Dedifferentiated amniotic fluid mesenchymal stem cell (primary cell): ENCODE results near the gene GFRAL.
"Not testable (repeated sequence)": the region's sequence is repeated elsewhere in the genome, so short reads cannot be mapped to it uniquely, and the experiment has no call there.

ENCODE experiments used
- DNase-seq: peaks from one replicate; pipeline ENCODE4 v3.0.0-alpha.2; 2016; ENCODE audit errors: extremely low spot score

Gene GFRAL, protein sequence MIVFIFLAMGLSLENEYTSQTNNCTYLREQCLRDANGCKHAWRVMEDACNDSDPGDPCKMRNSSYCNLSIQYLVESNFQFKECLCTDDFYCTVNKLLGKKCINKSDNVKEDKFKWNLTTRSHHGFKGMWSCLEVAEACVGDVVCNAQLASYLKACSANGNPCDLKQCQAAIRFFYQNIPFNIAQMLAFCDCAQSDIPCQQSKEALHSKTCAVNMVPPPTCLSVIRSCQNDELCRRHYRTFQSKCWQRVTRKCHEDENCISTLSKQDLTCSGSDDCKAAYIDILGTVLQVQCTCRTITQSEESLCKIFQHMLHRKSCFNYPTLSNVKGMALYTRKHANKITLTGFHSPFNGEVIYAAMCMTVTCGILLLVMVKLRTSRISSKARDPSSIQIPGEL

DNA sequence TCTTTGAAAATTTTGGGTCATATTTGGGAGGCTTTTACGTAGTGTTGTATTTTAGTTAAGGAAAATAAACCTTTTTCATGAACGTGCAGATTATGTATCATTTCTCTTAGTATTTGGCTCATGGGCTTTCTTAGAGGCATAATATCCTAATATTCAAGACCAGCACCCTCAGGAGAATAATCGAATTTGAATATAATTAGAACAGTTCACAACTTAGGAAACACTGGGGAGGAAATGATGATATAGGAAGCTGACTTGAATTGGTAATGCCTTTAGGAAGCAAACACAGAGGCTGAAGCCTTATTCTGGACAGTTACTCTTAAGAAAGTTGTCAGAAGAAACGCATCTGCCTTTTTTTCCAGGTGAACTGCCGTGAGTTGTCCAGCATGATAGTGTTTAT, at the start of gene GFRAL:
Gene GFRAL (plus strand): TSS at position 301 of the 400 bp plus-strand sequence. CDS start 86 bp downstream, at position 387.
- DNase-seq, result no peak

DNA sequence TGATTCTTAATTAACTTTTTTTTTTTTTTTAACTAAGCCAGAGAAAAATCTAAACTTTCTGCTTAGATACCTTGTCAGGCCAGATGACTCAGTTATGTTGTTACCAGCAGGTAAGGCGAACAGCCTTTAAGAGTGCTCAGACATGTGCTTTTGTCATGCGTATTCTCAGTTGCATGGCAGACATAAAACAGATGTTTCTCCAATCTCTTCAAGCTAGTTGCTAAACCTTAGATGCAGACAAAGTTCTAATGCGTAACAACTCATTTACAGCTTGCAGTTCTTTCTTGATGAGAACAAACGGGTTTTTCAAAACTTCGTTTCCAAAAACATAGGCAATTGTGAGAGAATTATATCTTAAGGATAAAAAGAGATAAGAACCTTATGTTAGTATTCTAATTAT, 49.6 kb upstream of the GFRAL start:
- no peak for DNase-seq

DNA sequence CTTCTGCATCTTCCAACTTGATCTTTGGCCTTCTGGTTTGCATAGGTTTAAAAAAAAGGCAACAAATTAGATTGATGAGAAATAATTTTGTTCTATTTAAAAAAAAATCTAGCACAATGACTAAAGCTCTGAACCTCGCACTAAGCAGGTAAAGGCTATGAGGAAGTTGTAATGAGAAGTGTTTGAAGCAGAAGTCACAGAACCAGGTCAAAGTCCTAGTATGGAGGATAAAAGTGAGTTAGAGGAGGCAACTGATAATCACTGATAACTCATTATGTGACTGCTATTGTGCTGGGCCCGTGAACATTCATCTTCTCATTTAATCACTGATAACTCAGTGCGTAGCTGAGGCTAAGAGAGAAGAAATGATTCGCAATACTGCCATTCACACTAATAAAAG, 46.1 kb upstream of the GFRAL start:
- DNase-seq, result no peak

DNA sequence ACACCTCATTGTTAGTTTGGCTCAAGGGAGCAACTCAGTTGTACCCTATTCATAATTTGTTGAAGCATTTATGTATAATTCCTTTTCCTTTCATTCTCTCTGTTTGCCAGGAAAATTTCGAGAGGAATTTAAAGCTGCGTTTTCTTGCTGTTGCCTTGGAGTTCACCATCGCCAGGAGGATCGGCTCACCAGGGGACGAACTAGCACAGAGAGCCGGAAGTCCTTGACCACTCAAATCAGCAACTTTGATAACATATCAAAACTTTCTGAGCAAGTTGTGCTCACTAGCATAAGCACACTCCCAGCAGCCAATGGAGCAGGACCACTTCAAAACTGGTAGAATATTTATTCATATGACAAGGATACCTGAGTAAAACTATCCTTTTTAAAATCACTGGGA, 45.2 kb upstream of the GFRAL start:
- DNase-seq, result no peak

DNA sequence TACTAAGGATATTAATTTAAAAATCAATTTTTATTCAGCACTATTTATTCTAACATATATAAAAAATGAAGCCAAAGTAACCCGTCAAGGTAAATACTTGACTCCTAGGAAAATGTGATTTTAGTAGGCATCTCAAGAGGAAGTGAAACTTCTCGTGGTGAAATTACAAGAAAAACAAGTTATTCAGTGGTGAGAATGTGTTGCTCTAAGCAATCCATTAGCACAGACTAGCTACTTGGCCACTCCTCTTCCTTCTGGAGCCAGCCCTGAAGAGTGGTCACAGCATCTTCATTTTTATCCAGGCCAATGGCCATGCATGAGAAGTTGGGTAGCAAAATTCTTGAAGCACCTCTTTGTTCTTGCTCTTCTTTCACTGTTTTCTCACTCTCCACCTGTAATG, 40.4 kb upstream of the GFRAL start:
- no peak for DNase-seq

DNA sequence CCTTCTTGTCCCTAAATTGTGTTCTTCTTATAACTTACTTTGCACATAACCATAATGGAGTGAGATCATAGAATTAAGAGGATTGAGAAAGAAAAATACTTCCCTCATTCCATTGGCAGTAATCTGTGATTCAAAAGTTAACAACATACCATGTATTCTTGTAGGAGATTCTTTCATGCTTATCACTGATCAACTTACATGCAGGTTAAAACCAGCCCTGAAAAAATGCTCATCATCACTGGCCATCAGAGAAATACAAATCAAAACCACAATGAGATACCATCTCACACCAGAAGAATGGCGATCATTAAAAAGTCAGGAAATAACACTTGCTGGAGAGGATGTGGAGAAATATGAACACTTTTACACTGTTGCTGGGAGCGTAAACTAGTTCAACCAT, 36.5 kb upstream of the GFRAL start:
- no peak for DNase-seq

DNA sequence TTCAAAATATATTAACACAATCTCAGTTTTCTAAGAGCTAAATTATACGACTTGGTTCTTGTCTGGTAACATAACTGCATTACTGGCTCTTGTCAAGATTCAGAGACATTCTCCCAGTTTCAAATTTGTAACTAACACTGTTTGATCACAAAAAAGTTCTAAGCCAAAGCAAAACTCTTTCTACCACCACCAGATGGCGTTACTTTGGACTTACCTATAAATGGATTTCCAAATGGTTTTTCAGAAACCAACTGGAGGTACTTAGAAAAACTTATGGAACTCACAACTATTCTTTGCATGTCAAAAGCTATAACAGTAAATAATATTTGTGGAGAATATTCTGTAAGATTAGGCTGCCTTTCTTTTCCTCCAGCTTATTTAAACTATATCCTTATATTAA, 34.2 kb upstream of the GFRAL start:
- DNase-seq, result no peak

DNA sequence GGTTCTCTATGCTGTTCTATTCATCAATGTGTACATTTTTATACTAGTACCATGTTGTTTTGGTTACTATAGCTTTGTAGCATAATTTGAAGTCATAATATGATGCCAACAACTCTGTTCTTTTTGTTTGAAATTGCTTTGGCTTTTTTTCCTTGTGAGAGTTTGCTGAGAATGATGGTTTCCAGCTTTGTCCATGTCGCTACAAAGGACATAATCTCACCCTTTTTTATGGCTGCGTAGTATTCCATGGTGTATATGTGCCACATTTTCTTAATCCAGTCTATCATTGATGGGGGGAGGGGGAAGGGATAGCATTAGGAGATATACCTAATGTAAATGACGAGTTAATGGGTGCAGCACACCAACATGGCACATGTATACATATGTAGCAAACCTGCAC, 30.1 kb upstream of the GFRAL start:
- not testable (repeated sequence) for DNase-seq

DNA sequence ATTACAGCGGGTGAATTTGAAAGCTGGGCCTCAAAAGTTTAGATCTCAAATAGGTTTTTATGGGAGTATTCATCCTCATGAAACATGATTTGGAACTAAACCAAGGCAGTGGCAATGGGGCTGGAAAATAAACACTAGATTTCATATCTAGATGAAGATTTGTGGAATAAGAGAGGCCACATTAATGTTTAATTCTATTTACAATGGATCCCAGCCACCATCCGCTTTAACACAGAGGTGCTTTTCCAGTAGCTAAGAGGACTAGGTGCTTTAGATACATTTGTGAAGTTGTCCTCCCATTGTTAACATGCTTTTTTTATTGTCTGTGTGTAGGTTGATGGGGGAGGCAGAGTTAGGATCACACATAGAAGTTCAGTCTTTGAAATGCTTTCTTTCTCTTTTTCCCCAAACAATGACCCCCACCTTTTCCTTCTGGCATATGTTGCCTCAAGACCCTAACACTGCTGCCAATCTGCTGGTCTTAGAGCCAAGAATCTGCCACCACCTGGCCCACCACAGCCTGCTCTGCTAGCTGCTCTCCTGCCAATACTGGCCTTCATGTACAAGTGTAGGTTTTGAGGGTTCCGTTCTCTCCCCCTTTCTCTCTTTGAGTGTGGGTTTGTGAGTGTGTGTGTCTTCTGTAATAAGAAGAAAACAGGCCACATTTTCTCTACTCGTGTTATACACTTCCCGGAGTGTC, 27.8 kb upstream of the GFRAL start:
- DNase-seq, result no peak

DNA sequence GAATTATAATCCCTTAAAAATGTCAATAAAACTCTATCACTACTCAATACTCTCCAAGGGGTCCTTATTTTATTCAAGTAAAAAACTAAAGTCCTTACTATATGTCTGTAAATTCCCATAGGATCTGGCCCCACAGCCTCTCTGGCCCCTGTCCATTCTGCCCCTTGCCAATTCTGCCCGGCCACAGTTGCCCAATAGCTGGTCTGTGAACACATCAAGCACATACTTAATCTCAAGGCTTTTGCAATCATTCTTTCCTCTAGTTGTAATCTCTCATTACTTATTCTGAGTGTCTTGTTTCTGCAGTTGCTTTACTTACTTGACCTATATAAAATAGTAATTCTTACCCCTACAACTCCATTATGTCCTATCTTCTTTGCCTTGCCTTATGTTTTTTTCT, 22.5 kb upstream of the GFRAL start:
- DNase-seq, result no peak

DNA sequence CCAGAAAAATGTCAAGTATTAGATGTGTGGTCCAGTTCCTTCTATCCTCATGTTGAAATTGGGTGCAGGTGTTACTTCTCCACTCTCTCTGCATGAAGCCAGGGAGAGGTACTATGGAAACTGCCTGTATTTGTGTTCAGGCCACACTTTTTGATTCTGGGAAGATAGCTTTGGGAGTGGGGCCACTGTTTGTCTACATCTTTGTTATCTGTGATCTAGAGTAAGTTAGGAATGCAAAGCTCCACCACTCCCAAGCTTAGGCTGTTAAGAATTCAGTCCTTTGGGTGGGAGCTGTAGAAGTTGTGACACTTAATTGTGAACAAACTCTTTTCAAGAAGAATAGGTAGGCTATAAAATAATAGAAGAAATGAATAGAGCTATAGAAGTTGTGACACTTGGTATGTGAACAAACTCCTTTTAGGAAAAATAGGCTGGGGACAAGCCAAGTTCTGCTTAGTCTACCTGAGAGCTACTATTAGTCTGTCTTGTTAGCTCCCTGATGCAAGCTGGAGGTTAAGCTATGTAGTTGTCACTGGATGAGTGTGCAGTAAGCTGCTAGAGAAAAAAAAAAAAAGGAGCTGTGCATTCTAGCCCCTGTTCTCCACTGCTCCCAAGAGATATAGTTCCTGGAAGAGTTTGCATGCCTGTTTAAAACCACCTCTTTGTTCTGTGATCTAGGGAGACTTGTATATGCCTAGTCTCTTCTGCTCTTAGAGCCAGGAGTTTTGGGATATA, 7.1 kb upstream of the GFRAL start:
- no peak for DNase-seq

DNA sequence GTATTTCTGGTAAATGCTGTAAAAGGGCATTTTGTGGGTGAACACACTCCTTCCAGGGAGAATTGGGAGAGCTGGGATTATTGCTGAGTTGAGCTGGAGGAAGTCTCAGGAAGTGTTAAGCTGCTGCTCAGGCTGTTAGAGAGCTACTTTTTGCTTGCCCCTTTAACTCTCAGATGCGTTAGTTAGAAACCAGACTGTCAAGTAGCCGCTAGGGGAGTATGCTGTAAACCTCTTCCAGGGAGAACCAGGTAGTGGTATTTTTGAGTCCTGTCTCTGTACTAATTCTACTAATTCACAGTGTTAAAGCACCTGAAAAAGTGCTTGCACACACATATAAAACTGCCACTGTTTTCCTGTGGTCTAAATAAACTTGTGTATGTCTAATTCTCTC, 6.6 kb upstream of the GFRAL start:
- DNase-seq, result no peak

DNA sequence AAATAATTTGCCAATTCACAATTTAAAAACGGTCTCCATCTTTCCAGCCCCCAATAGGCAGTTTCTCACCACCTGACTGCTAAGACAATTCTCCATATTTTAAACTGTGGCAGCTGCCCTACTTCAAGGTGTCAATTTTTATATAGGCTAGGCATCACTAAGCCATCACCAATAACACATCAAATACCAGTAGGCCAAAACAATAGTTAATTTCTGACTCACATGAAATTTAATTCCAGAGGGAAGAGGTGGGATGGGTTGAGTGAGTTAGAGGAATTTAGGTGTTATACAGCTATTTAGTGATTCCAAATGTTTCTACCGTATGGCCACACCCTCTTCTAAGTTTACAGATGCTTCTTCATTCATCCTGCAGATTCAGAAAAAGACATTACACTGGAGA, 49.9 kb downstream of the GFRAL start:
- DNase-seq, result no peak

DNA sequence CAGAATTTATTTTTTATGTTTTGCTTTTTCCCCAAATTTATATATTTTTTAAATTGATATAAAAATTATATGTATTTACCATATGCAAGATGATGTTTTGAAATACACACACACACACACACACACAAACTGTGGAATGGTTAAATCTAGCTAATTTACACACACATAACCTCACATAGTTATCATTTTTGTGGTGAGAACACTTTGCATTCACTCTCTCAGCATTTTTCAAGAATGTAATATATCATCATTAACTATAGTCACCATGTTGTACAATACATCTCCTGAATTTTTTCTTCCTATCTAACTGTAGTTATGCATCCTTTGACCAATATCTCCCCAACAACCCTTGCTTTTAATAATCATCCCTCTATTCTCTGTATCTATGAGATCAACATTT, 52.2 kb downstream of the GFRAL start:
- DNase-seq, result no peak

DNA sequence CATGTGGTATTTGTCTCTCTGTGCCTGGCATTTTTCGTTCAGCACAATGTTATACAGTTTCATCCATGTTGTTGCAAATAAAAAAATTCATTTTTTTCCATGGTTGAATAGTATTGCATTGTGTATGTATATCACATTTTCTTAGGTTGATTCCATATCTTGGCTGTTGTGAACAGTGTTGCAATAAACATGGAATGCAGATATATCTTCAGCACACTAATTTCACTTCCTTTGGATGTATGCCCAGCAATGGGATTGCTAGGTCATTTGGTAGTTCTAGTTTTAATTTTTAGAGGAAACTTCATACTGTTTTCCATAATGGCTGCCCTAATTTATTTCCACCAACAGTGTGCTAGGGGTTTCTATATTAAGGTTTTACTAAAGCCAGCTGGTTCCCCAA, 52.6 kb downstream of the GFRAL start:
- no peak for DNase-seq

DNA sequence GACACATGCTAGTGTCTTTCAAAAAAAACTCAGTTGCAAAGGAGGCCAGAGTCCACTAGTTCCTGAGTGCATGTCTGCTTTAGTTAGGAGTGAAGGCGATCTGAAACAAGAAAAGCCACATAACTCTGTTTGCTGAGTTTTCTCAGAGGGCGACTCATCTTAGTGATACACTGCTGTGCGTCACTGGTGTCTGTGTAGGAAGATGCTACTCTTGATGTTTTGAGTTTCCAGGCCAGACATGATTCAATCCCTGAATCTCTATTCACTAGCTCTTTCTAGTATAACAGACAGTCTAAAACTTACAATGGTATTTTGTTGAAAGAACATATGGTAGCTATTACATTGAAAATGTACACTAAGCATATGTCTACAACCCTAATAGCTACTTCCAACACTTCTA, 60.9 kb downstream of the GFRAL start:
- DNase-seq, result no peak

DNA sequence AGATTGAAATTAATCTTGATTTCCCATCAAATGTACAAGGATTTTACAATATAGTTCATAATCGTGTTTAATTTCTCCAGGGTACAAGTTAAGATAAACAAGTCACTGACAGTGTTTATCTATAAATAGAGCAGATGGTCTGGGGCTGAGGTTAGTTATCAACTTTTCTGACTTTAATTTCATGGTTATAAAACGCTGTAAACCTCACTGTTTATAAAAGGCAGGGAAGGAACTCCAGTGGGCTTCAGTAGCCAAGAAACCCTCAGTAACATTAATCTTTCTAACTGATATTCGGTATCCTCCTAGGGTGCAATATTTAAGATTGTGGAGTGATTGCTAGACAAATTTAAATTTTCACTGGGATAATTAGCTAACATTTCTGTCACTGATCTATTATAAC, 68.6 kb downstream of the GFRAL start:
- no peak for DNase-seq

DNA sequence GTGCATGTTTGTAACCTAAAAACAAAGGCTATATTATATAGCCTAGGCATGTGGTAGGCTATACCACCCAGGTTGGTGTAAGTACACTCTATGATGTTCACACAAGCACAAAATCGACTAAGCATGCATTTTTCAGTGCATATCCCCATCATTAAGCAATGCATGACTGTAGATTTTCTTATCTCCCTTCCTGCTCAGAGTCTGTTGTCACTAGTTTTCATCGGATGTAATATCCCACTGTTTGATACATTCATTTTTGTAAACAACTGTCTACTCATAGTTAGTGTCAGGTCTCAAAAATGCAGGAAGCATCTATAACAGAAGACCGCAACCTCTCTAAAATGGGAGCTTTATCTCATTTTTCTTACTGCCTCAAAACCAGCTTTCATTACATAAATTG, 70.7 kb downstream of the GFRAL start:
- no peak for DNase-seq

DNA sequence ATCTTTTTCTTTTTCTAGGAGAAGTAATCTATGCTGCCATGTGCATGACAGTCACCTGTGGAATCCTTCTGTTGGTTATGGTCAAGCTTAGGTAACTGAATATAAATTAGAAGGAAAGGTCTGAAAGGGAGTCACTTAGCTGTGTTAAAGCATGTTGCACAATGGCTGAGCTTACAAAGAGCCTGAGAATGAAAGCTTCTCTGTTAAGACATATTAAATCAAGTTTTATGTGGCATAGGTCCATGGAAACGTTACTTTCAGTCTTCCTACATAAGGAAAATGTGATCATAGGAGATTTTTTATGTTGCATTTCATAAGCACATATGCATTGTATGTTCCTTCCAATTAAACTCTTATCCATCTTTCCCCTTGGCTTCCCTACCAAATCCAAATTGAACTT, 72.1 kb downstream of the GFRAL start:
- no peak for DNase-seq

DNA sequence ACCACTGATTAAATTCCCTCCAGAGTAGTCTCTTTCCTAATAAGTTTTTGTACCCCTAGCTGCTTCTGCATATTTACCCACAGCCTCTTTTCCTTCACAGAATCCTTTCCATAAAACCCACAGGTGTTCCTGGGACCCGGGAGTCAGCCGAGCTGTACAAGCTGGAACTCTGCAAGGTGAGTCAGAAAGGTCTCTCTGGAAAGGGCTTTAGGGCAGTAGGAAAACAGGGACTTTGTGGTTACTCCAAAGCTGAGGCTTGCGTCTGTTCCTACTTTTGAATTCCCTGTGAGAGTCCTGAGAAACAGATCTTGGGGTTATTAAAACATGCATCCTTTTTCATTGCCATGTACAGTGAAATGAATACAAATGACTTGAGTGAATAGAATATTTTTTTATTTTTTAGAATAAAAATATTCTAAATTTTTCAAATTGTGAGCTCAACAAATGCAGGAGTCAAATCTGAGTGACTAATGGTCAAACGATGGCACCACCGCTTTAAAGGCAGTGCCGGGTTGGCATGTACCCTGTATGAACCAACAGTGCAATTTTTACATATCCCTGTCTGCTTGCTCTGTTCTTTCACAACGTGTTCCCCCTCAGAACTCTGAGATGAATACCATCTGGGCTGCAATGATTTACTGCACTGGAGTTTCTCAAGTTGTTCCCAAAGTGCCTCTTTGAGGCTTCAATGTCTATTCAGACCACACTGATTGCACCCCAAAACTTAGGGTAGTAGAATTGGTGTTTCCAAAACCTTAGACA, 78.4 kb downstream of the GFRAL start:
- DNase-seq, result no peak

DNA sequence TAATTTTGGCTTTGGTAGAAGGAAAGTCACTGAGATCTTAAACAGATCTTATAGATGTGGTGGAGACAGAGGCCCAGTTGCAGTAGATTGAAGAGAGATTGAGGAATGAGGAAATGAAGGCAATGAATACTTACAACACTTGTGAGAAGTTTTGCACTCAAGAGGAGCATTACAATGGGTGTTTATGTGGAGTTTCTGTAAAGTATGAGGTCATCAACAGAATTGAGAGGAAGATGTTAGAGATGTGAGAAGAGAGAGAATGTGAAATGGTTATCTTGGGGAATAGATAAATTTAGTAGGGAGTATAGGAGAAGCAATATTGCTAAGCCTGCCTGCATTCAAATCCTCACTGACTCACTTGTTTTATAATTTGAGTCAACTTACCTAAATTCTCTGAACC, 83.4 kb downstream of the GFRAL start:
- DNase-seq, result no peak

DNA sequence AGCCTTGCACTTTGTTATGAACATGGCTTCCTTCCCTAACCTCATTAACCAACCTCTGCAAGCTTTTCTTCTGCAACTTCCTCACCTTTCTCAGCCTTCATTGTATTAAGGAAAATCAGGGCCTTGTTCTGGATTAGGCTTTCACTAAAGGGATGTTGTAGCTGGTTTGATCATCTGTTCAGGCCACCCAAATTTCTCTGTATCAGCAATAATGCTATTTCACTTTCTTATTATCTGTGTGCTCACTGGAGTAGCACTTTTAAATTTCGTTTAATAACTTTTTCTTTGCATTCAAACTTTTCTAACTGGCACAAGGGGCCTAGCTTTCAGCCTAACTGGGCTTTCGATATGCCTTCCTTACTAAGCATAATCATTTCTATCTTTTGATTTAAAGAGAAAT, 96.7 kb downstream of the GFRAL start:
- no peak for DNase-seq
